CD4-positive, alpha-beta T cell (primary cell): Measurements from ENCODE around the gene LTBP4. TPM values are rescaled to one million over a fixed set of nuclear protein-coding genes. Genes with fewer than 3 reads are reported as not detected.
"Not testable (repeated sequence)": the region's sequence is repeated elsewhere in the genome, so short reads cannot be mapped to it uniquely, and the experiment has no call there.

Experiments
- ATAC-seq: fragments of 200-7000 bp; cut with Tn5 transposase; one replicate; pipeline ENCODE4 v1.10.0; 2022; ENCODE audit warnings: mild to moderate bottlenecking; ENCODE audit not compliant: poor library complexity
- CTCF ChIA-PET: fragments of 350-600 bp; sonication (Branson Sonifier 250); formaldehyde crosslinking; loops from one replicate; lab custom pipeline; 2021; ENCODE audit warnings: antibody characterized with exemption, inconsistent platforms; lab: Charles Lee
- POLR2A ChIA-PET: fragments of 350-600 bp; sonication (Branson Sonifier 250); formaldehyde crosslinking; loops from one replicate; lab custom pipeline; 2021; ENCODE audit warnings: antibody characterized with exemption, inconsistent platforms; lab: Charles Lee
- DNase-seq, 14 experiments: peaks; one replicate each; pipeline ENCODE4 v3.0.0-alpha.2; 2013 to 2020; ENCODE audit warnings: mixed read lengths in 2 of 14
- H3K27ac ChIP-seq, 2 donors: one replicate each; pipeline versions ENCODE4 v1.5.1 to v1.7.0; 2013; ENCODE audit warnings: low read length in 2 of 2, low read depth in 1 of 2, mild to moderate bottlenecking in 1 of 2
- H3K27me3 ChIP-seq, 2 experiments: 1 replicate in 1 of 2; 2 replicates in 1 of 2; pipeline versions ENCODE4 v1.6.1 to v1.7.0; 2013; ENCODE audit warnings: low read length in 2 of 2, control low read depth in 1 of 2, mild to moderate bottlenecking in 1 of 2, moderate library complexity in 1 of 2; ENCODE audit not compliant: insufficient read depth in 2 of 2, control insufficient read depth in 1 of 2
- H3K36me3 ChIP-seq: one replicate; pipeline ENCODE4 v1.6.1; 2013; ENCODE audit warnings: low read length, control low read depth; ENCODE audit not compliant: insufficient read depth
- H3K4me1 ChIP-seq: one replicate; pipeline ENCODE4 v1.6.1; 2013; ENCODE audit warnings: low read length, control low read depth; ENCODE audit not compliant: insufficient read depth
- H3K4me3 ChIP-seq: one replicate; pipeline ENCODE4 v1.5.1; 2013; ENCODE audit warnings: mild to moderate bottlenecking, low read length, moderate library complexity
- H3K9me3 ChIP-seq, 2 experiments: 1 replicate in 1 of 2; 2 replicates in 1 of 2; pipeline versions ENCODE4 v1.6.1 to v1.7.0; 2013; ENCODE audit warnings: low read length in 2 of 2, mild to moderate bottlenecking in 2 of 2, control low read depth in 1 of 2, moderate library complexity in 1 of 2; ENCODE audit not compliant: control insufficient read depth in 1 of 2, insufficient read depth in 1 of 2
- H3K27ac Mint-ChIP-seq: one replicate; pipeline ENCODE4 v1.8.0; 2020; ENCODE audit warnings: mixed read lengths
- H3K27me3 Mint-ChIP-seq: one replicate; pipeline ENCODE4 v1.8.0; 2021; ENCODE audit warnings: mixed read lengths
- H3K36me3 Mint-ChIP-seq: one replicate; pipeline ENCODE4 v1.8.0; 2021; ENCODE audit warnings: low read depth, mixed read lengths
- H3K4me1 Mint-ChIP-seq: one replicate; pipeline ENCODE4 v1.8.0; 2021; ENCODE audit warnings: low read depth, mixed read lengths
- H3K4me3 Mint-ChIP-seq: one replicate; pipeline ENCODE4 v1.8.0; 2020; ENCODE audit warnings: mild to moderate bottlenecking, mixed read lengths
- H3K9me3 Mint-ChIP-seq: one replicate; pipeline ENCODE4 v1.8.0; 2020; ENCODE audit warnings: mixed read lengths
- intact Hi-C, 2 experiments: fragments of 100-400 bp; cut with DNase I in 1 of 2; cut with micrococcal nuclease in 1 of 2; formaldehyde crosslinking; loops; one replicate each; pipeline versions ENCODE4 v1.15.1 to v1.9.0; 2023 to 2025; cut with DNase I, micrococcal nuclease
- total RNA-seq, 174 experiments: library from RNA in 2 of 174; stranded (reverse) in 2 of 174; gene quantifications; one replicate each; pipeline ENCODE4 v1.2.3 and lab custom pipeline; 2021 to 2026
- TF ChIP-seq, protein P1 (sequence below): fragments of 200-600 bp; IDR thresholded peaks from one replicate; pipeline ENCODE4 v1.8.0; 2022; ENCODE audit warnings: antibody characterized with exemption, mild to moderate bottlenecking

LTBP4 gene
- total RNA-seq, 2 experiments from 2014 or later: 116 to 134 TPM

DNA sequence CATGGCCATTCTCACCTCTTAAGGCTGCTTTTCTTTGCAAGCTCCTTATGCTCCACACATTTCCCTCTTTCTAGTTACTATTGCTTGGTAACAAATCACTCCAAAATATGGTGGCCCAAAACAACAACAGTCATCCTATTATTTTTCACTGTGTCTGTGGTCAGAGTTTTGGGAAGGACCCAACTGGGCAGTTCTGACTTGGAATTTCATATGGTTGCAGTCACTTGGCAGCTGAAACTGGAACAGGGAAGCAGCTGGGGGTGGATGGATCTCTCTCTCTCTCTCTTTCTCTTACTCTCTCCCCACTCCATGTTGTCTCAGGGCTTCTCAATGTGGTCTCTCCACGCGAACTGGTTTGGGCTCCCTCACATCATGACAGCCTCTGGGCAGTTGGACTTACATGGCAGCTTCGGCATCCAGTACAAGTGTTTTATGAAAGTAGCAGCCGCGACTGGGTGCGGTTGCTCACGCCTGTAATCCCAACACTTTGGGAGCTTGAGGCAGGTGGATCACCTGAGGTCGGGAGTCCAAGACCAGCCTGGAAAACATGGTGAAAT is 49.7 kb downstream of the LTBP4 start:
- no peak for ATAC-seq
- POLR2A ChIA-PET: no interaction called here
- H3K9me3 Mint-ChIP-seq: no peaks in the 10 kb centered on the region
- Histone ChIP-seq H3K27ac (no peak overlapping the region), H3K27me3 (peaks cover 0 to 2% of the 10 kb centered on the region in 2 experiments), H3K36me3 (no peaks in the 10 kb centered on the region), H3K4me3 (no peak overlapping the region), H3K9me3 (no peaks in the 10 kb centered on the region), H3K4me1 (no peaks in the 10 kb centered on the region)
- no peaks in the 10 kb centered on the region for H3K4me1 Mint-ChIP-seq
- no peak for DNase-seq
- TF ChIP-seq, protein P1, sequence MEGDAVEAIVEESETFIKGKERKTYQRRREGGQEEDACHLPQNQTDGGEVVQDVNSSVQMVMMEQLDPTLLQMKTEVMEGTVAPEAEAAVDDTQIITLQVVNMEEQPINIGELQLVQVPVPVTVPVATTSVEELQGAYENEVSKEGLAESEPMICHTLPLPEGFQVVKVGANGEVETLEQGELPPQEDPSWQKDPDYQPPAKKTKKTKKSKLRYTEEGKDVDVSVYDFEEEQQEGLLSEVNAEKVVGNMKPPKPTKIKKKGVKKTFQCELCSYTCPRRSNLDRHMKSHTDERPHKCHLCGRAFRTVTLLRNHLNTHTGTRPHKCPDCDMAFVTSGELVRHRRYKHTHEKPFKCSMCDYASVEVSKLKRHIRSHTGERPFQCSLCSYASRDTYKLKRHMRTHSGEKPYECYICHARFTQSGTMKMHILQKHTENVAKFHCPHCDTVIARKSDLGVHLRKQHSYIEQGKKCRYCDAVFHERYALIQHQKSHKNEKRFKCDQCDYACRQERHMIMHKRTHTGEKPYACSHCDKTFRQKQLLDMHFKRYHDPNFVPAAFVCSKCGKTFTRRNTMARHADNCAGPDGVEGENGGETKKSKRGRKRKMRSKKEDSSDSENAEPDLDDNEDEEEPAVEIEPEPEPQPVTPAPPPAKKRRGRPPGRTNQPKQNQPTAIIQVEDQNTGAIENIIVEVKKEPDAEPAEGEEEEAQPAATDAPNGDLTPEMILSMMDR: no peak
- no peaks in the 10 kb centered on the region for H3K36me3 Mint-ChIP-seq
- intact Hi-C loops: no loop called here
- no peak overlapping the region for H3K4me3 Mint-ChIP-seq
- H3K27ac Mint-ChIP-seq: no peak overlapping the region
- peaks cover 7% of the 10 kb centered on the region for H3K27me3 Mint-ChIP-seq
- CTCF ChIA-PET: no interaction called here

DNA sequence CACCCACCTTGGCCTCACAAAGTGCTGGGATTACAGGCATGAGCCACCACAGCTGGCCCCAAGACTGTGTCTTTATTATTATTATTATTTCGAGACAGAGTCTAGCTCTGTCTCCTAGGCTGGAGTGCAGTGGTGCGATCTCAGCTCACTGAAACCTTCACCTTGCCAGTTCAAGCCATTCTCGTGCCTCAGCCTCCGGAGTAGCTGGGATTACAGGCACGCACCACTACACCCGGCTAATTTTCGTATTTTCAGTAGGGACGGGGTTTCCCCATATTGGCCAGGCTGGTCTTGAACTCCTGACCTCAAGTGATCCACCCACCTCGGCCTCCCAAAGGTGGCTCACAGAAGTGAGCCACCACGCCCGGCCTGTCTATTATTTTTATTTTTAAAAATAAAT is 51.1 kb downstream of the LTBP4 start:
- H3K36me3 Mint-ChIP-seq, H3K9me3 Mint-ChIP-seq, H3K4me1 Mint-ChIP-seq, CTCF ChIA-PET, H3K9me3 ChIP-seq, H3K4me1 ChIP-seq, POLR2A ChIA-PET, H3K4me3 ChIP-seq, intact Hi-C loops, H3K36me3 ChIP-seq, DNase-seq, ATAC-seq, H3K27me3 ChIP-seq, H3K4me3 Mint-ChIP-seq, H3K27ac ChIP-seq, H3K27ac Mint-ChIP-seq, H3K27me3 Mint-ChIP-seq: not testable (repeated sequence)

DNA sequence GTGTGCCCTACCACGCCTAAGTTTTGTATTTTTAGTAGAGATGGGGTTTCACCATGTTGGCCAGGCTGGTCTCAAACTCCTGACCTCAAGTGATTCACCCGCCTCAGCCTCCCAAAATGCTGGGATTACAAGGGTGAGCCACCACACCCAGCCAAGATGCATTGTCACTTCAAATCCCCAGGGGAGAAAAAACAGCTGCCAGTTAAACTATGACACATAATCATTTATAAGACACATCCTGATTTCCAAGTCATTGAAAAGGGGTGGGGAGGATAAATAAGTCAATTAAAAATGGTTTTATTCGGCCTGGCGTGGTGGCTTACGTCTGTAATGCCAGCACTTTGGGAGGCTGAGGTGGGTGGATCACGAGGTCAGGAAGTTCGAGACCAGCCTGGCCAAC is 54.5 kb downstream of the LTBP4 start:
- POLR2A ChIA-PET, H3K27me3 Mint-ChIP-seq, H3K27ac ChIP-seq, H3K9me3 Mint-ChIP-seq, H3K27me3 ChIP-seq, H3K4me3 ChIP-seq, DNase-seq, H3K27ac Mint-ChIP-seq, H3K4me1 Mint-ChIP-seq, H3K36me3 ChIP-seq, intact Hi-C loops, ATAC-seq, H3K9me3 ChIP-seq, H3K4me1 ChIP-seq, H3K36me3 Mint-ChIP-seq, H3K4me3 Mint-ChIP-seq: not testable (repeated sequence)
- CTCF ChIA-PET: interaction anchor here (0.7 kb wide), 1 partner anchor 961 kb away, joined by 3 read pairs; no protein-coding TSS in a partner anchor

DNA sequence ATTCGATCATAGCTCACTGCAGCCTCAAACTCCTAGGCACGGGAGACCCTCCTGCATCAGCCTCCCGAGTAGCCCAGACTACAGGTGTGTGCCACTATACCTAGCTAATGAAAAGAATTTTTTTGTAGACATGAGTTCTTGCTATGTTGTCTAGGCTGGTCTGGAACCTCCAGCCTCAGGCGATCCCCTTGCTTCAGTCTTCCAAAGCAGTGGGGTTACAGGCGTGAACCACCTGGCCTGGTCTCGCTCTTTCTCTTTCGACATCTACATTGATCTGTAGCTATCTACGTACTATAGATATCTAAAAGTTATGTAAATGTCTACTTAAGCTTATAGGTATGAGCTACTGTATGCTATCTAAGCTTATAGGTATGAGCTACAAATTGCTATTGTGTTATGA is 56.9 kb downstream of the LTBP4 start:
- no peaks in the 10 kb centered on the region for H3K36me3 ChIP-seq
- DNase-seq (no peak), ATAC-seq (no peak)
- no peaks in the 10 kb centered on the region for H3K27me3 Mint-ChIP-seq
- no peaks in the 10 kb centered on the region for H3K36me3 Mint-ChIP-seq
- no peak overlapping the region for H3K4me3 Mint-ChIP-seq
- TF ChIP-seq, protein P1: no peak
- no peak overlapping the region for H3K27ac ChIP-seq
- H3K4me3 ChIP-seq: no peak overlapping the region
- POLR2A ChIA-PET: no interaction called here
- H3K4me1 ChIP-seq: peaks cover 7% of the 10 kb centered on the region
- H3K9me3 Mint-ChIP-seq: no peaks in the 10 kb centered on the region
- intact Hi-C loops: no loop called here
- H3K9me3 ChIP-seq: no peaks in the 10 kb centered on the region
- no peaks in the 10 kb centered on the region for H3K27me3 ChIP-seq
- no peak overlapping the region for H3K27ac Mint-ChIP-seq
- CTCF ChIA-PET: interaction anchor here (1.2 kb wide), 1 partner anchor 23 kb away, joined by 3 read pairs; no protein-coding TSS in a partner anchor
- H3K4me1 Mint-ChIP-seq: peaks cover 9% of the 10 kb centered on the region
